SU-DHL-6 (cell line): ENCODE measurements around the gene JUNB.

Source experiments
- EZH2phosphoT487 ChIP-seq: fragments of 200-600 bp; sonication (generic), shearing (Covaris generic); conservative IDR thresholded peaks from 2 replicates; pipeline ENCODE4 v1.6.1; 2018; ENCODE audit warnings: mild to moderate bottlenecking, antibody characterized with exemption, low read length, moderate library complexity, mixed read lengths
- TF ChIP-seq, protein P1 (sequence below): fragments of 200-600 bp; sonication (generic); IDR thresholded peaks from one replicate; pipeline ENCODE4 v1.5.1; 2017; ENCODE audit warnings: antibody characterized with exemption, mild to moderate bottlenecking, low read length, moderate library complexity; ENCODE audit not compliant: insufficient read depth, poor library complexity, severe bottlenecking

GRCh38 chr19:12754465-12755196, 36.7 kb upstream of the JUNB start:
- TF ChIP-seq, protein P1, sequence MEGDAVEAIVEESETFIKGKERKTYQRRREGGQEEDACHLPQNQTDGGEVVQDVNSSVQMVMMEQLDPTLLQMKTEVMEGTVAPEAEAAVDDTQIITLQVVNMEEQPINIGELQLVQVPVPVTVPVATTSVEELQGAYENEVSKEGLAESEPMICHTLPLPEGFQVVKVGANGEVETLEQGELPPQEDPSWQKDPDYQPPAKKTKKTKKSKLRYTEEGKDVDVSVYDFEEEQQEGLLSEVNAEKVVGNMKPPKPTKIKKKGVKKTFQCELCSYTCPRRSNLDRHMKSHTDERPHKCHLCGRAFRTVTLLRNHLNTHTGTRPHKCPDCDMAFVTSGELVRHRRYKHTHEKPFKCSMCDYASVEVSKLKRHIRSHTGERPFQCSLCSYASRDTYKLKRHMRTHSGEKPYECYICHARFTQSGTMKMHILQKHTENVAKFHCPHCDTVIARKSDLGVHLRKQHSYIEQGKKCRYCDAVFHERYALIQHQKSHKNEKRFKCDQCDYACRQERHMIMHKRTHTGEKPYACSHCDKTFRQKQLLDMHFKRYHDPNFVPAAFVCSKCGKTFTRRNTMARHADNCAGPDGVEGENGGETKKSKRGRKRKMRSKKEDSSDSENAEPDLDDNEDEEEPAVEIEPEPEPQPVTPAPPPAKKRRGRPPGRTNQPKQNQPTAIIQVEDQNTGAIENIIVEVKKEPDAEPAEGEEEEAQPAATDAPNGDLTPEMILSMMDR = no peak
- no peak for TF ChIP-seq EZH2phosphoT487
